H9 (cell line): ENCODE measurements around the gene TXLNB. TPM values are rescaled to one million over a fixed set of nuclear protein-coding genes. Genes with fewer than 3 reads are reported as not detected.
"Not testable (repeated sequence)": the region's sequence is repeated elsewhere in the genome, so short reads cannot be mapped to it uniquely, and the experiment has no call there.

ENCODE experiments used
- DNase-seq: peaks from one replicate; pipeline ENCODE4 v3.0.0-alpha.2; 2017
- H2AFZ ChIP-seq: one replicate; pipeline ENCODE4 v1.6.1; 2013; ENCODE audit warnings: mild to moderate bottlenecking, low read length, control low read depth, moderate library complexity
- H2AK5ac ChIP-seq: 2 replicates; pipeline ENCODE4 v1.6.1; 2013; ENCODE audit warnings: low read length, control low read depth, mixed read lengths; ENCODE audit not compliant: insufficient read length
- H2BK120ac ChIP-seq: one replicate; pipeline ENCODE4 v1.6.1; 2013; ENCODE audit warnings: low read depth, mild to moderate bottlenecking, low read length, control low read depth, inconsistent platforms; ENCODE audit not compliant: poor library complexity, severe bottlenecking
- H2BK12ac ChIP-seq: 2 replicates; pipeline ENCODE4 v1.6.1; 2013; ENCODE audit warnings: low read length, control low read depth, mixed read lengths, low read depth; ENCODE audit not compliant: insufficient read length
- H2BK15ac ChIP-seq: 2 replicates; pipeline ENCODE4 v1.6.1; 2013; ENCODE audit warnings: low read depth, low read length, control low read depth
- H2BK20ac ChIP-seq: one replicate; pipeline ENCODE4 v1.6.1; 2013; ENCODE audit warnings: low read depth, mild to moderate bottlenecking, low read length, control low read depth, inconsistent platforms; ENCODE audit not compliant: poor library complexity, severe bottlenecking
- H2BK5ac ChIP-seq: 2 replicates; pipeline ENCODE4 v1.6.1; 2013; ENCODE audit warnings: low read length, control low read depth, mixed read lengths; ENCODE audit not compliant: insufficient read length
- H3K14ac ChIP-seq: 2 replicates; pipeline ENCODE4 v1.6.1; 2013; ENCODE audit warnings: low read length, control low read depth; ENCODE audit not compliant: insufficient read depth
- H3K18ac ChIP-seq: 2 replicates; pipeline ENCODE4 v1.6.1; 2013; ENCODE audit warnings: low read depth, mild to moderate bottlenecking, mixed read lengths, low read length, control low read depth; ENCODE audit not compliant: insufficient read length
- H3K23ac ChIP-seq: 2 replicates; pipeline ENCODE4 v1.6.1; 2013; ENCODE audit warnings: low read length, control low read depth, mixed read lengths, low read depth; ENCODE audit not compliant: insufficient read length
- H3K23me2 ChIP-seq: 2 replicates; pipeline ENCODE4 v1.6.1; 2013; ENCODE audit warnings: low read depth, mild to moderate bottlenecking, mixed read lengths, low read length, control low read depth; ENCODE audit not compliant: insufficient read length, poor library complexity, severe bottlenecking
- H3K27ac ChIP-seq: 2 replicates; pipeline ENCODE4 v1.5.1; 2013; ENCODE audit warnings: low read length, control low read depth, mixed read lengths, low read depth; ENCODE audit not compliant: insufficient read length
- H3K27me3 ChIP-seq: 2 replicates; pipeline ENCODE4 v1.6.1; 2013; ENCODE audit warnings: low read length, control low read depth, inconsistent platforms; ENCODE audit not compliant: insufficient read depth
- H3K4ac ChIP-seq: 2 replicates; pipeline ENCODE4 v1.6.1; 2013; ENCODE audit warnings: low read depth, mild to moderate bottlenecking, control low read depth, inconsistent platforms, low read length, moderate library complexity
- H3K4me1 ChIP-seq: 2 replicates; pipeline ENCODE4 v1.6.1; 2013; ENCODE audit warnings: low read length, control low read depth, inconsistent platforms; ENCODE audit not compliant: insufficient read depth
- H3K4me2 ChIP-seq: 2 replicates; pipeline ENCODE4 v1.6.1; 2013; ENCODE audit warnings: low read length, control low read depth, mixed read lengths; ENCODE audit not compliant: insufficient read length, insufficient read depth
- H3K56ac ChIP-seq: 2 replicates; pipeline ENCODE4 v1.6.1; 2013; ENCODE audit warnings: low read depth, mild to moderate bottlenecking, mixed read lengths, low read length, control low read depth; ENCODE audit not compliant: insufficient read length
- H3K79me1 ChIP-seq: 2 replicates; pipeline ENCODE4 v1.6.1; 2013; ENCODE audit warnings: low read depth, mild to moderate bottlenecking, moderate library complexity, low read length, control low read depth, inconsistent platforms; ENCODE audit not compliant: insufficient read depth, poor library complexity, severe bottlenecking
- H3K79me2 ChIP-seq: 2 replicates; pipeline ENCODE4 v1.6.1; 2013; ENCODE audit warnings: low read length, control low read depth, inconsistent platforms; ENCODE audit not compliant: insufficient read depth
- H3K9ac ChIP-seq: 2 replicates; pipeline ENCODE4 v1.6.1; 2013; ENCODE audit warnings: low read length, control low read depth, mixed read lengths; ENCODE audit not compliant: insufficient read length; ENCODE audit errors: extremely low read depth
- H3K9me3 ChIP-seq: one replicate; pipeline ENCODE4 v1.6.1; 2013; ENCODE audit warnings: low read depth, low read length, inconsistent platforms; ENCODE audit not compliant: control insufficient read depth
- H3T11ph ChIP-seq: one replicate; pipeline ENCODE4 v1.6.1; 2013; ENCODE audit warnings: mild to moderate bottlenecking, low read length, control low read depth, inconsistent platforms
- H4K20me1 ChIP-seq: one replicate; pipeline ENCODE4 v1.6.1; 2013; ENCODE audit not compliant: control insufficient read depth, insufficient read length, insufficient read depth
- H4K5ac ChIP-seq: 2 replicates; pipeline ENCODE4 v1.6.1; 2013; ENCODE audit warnings: low read depth, mild to moderate bottlenecking, mixed read lengths, low read length, control low read depth; ENCODE audit not compliant: insufficient read length
- H4K8ac ChIP-seq: replicated peaks from 2 replicates; pipeline ENCODE4 v1.6.1; 2013; ENCODE audit warnings: low read length, control low read depth, mixed read lengths, low read depth; ENCODE audit not compliant: insufficient read length
- H4K91ac ChIP-seq: 2 replicates; pipeline ENCODE4 v1.6.1; 2013; ENCODE audit warnings: low read depth, mild to moderate bottlenecking, moderate library complexity, mixed read lengths, low read length, control low read depth; ENCODE audit not compliant: insufficient read length
- H3K27ac Mint-ChIP-seq, 3 experiments: 2 replicates in 2 of 3; 3 replicates in 1 of 3; pipeline ENCODE4 v1.8.0; 2020 to 2021; ENCODE audit warnings: mixed read lengths in 3 of 3, mild to moderate bottlenecking in 1 of 3, moderate library complexity in 1 of 3
- H3K27me3 Mint-ChIP-seq: 2 replicates; pipeline ENCODE4 v1.8.0; 2021; ENCODE audit warnings: low read depth, mild to moderate bottlenecking, moderate library complexity, mixed read lengths
- H3K36me3 Mint-ChIP-seq, 3 experiments: 2 replicates in 2 of 3; 3 replicates in 1 of 3; pipeline ENCODE4 v1.8.0; 2020 to 2021; ENCODE audit warnings: low read depth in 3 of 3, mixed read lengths in 3 of 3; ENCODE audit not compliant: insufficient read depth in 1 of 3
- H3K4me1 Mint-ChIP-seq, 2 experiments: 2 replicates each; pipeline ENCODE4 v1.8.0; 2020; ENCODE audit warnings: mixed read lengths in 2 of 2
- H3K4me3 Mint-ChIP-seq, 2 experiments: 2 replicates in 1 of 2; 3 replicates in 1 of 2; pipeline ENCODE4 v1.8.0; 2020 to 2021; ENCODE audit warnings: mild to moderate bottlenecking in 2 of 2, mixed read lengths in 2 of 2, moderate library complexity in 1 of 2
- H3K9me3 Mint-ChIP-seq, 2 experiments: 2 replicates in 1 of 2; 3 replicates in 1 of 2; pipeline ENCODE4 v1.8.0; 2020; ENCODE audit warnings: mild to moderate bottlenecking in 2 of 2, mixed read lengths in 2 of 2, moderate library complexity in 1 of 2
- WGBS: extraction: QIAGEN DNeasy Blood & Tissue Kit; methylation state at CpG from one replicate; pipeline ENCODE4 v1.1.7; 2013; ENCODE audit warnings: missing lambda C conversion rate, low lambda C conversion rate, mixed read lengths; ENCODE audit not compliant: insufficient read length; ENCODE audit errors: extremely low coverage; 5-methylcytosine and 5-hydroxymethylcytosine counted together
- total RNA-seq: library from RNA; stranded (reverse); gene quantifications from 2 replicates; pipeline ENCODE4 v1.2.1, GENCODE V29; 2021

TXLNB gene
- total RNA-seq, 1 experiment from 2014 or later, result 0.04 TPM

GRCh38 chr6:139210766-139211165 lies 81.0 kb downstream of the TXLNB start:
- H3K27ac ChIP-seq, result not testable (repeated sequence)

More at GRCh38 chr6:139210766-139211165, 81.0 kb downstream of the TXLNB start:
- not testable (repeated sequence) for H4K91ac ChIP-seq, H3K14ac ChIP-seq, H3K79me2 ChIP-seq, H2BK12ac ChIP-seq, H3K4me1 Mint-ChIP-seq, H4K20me1 ChIP-seq, H3K23me2 ChIP-seq, H3K4ac ChIP-seq, H3K4me2 ChIP-seq, H2AFZ ChIP-seq, H2BK5ac ChIP-seq, H3K9me3 ChIP-seq, H2BK15ac ChIP-seq, H3T11ph ChIP-seq, H3K23ac ChIP-seq, H2BK20ac ChIP-seq, H3K4me3 Mint-ChIP-seq, H3K27me3 Mint-ChIP-seq, H2AK5ac ChIP-seq, DNase-seq, H4K8ac ChIP-seq, H3K9ac ChIP-seq, H3K27ac Mint-ChIP-seq, H3K56ac ChIP-seq, H3K79me1 ChIP-seq, H3K4me1 ChIP-seq, H4K5ac ChIP-seq, H3K18ac ChIP-seq, H2BK120ac ChIP-seq, H3K27me3 ChIP-seq
- peaks cover 21 to 45% (median 37%) of the 10 kb centered on the region in 3 experiments for H3K36me3 Mint-ChIP-seq
- no CpG with 5 or more reads among the region's 10 CpGs for WGBS
- H3K9me3 Mint-ChIP-seq, result peaks cover 53 to 63% of the 10 kb centered on the region in 2 experiments
